ENCODE measurements around the gene NOM1.

NOM1 gene

DNA sequence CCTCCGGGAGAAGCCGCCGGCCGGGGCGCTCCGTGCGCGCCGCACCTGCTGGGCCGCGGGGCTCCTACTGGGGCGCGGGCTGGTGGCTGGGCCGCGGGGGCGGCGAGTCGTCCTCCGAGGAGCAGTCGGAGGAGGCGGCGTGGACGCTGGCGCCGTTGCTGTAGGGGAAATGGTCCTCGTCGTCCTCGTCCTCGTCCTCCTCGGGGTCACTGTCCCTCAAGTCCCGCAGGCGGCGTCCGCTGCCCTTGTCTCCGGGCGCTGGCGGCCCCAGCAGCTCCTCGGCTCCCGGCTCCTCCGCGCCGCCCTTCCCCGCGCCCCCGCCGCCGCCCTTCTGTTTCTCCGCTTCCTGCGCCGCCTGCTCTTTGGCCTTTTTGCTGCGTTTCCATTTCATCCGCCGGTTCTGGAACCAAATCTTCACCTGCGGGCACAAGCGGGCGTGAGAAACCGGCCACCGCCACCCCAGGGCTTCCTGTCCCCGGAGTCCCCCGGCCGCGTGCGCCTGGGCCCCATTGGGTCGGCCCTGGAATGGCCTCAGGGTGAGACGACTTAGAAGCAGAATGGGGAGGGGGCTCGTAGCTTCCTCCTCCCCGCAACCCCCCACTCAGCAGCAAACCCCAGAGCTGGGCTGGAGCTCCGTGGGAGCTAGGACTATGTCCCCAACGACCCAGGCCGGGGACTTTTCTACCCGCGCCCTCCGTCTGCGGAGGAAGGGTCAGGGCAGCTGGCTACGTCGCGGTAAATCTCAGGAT lies 56.1 kb downstream of the NOM1 start:
- DNase-seq (ENCODE audit: low spot score), result no peak

DNA sequence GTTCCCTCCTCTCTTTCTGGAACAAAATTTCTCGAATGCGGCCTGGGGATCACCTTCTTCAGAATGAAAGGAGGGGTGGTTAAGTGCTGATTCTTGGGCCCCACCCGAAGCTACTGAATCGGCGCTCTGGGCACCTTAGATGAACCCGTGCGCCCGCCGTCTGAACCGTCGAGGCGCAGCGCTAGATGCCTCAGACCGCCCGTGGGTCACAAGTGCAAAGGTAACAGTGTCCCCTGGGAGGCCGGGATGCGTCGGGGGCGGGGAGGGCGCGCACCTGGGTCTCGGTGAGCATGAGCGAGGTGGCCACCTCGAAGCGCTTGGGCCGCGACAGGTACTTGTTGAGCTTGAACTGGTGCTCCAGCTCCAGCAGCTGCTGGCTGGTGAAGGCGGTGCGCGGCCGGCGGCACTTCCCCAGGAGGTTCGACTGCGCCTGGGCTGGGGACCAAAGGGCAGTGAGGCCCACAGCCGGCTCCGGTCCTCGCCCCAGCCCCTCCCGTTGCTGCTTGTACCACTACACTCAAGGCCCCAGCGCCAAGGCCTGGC lies 56.8 kb downstream of the NOM1 start:
- no peak for DNase-seq (ENCODE audit: low spot score)

DNA sequence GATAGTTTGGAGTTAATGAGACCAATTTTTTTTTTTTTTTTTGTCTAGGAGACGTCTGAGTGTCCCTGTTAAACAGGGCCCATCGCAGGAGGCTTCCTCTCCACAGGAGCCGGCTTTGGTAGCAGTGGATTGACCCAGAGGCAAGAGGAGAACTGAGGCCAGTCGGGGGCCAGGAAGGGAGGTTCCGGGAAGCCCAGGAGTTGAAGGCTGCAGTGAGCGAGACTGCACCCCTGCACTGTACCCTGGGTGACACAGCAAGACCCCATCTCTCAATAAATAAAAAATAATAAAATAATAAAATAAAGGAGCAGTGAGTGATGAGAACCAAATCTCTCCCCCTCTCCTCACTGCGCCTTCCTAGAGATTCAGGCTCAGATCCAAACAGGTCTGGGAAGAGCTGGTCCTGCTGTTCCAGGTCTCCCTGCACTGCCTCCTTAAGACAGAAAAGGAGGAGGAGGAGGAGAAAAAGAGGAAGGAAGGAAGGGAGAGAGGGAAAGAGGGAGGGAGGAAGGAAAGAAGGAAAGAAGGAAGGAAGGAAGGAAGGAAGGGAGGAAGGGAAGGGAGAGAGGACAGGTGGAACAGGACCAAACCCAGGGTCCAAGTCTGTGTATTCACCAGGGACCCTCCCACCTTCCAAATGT lies 57.4 kb downstream of the NOM1 start:
- DNase-seq (ENCODE audit: low spot score), result no peak

DNA sequence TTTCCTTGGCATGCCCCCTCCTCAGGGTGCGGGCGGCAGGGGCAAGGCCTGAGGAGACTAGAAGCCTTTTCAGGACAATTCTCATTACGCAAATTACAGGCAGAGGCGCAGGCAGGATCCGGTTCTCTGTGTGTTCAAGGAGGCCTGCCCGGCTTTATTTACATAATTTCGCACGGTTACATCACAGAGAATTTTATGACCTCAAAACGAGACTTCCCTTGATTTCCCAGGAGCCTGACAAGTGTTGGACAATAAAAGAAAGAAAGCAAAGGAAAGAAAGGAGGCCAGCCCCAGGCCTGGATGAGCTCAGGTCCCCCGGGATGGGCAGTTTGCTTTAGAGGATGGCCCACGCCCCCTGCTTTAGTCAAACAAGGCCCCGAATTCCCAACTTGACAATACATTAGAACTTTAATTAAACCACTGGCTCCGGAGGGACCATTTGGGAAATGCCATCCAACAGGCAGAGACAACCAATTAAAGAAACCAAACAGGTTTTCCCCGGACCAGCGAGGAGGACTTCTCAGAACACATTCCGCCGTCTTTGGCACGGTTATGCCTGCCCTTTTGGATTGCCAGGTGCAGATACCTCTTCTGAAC lies 58.1 kb downstream of the NOM1 start:
- DNase-seq (ENCODE audit: low spot score), result no peak

DNA sequence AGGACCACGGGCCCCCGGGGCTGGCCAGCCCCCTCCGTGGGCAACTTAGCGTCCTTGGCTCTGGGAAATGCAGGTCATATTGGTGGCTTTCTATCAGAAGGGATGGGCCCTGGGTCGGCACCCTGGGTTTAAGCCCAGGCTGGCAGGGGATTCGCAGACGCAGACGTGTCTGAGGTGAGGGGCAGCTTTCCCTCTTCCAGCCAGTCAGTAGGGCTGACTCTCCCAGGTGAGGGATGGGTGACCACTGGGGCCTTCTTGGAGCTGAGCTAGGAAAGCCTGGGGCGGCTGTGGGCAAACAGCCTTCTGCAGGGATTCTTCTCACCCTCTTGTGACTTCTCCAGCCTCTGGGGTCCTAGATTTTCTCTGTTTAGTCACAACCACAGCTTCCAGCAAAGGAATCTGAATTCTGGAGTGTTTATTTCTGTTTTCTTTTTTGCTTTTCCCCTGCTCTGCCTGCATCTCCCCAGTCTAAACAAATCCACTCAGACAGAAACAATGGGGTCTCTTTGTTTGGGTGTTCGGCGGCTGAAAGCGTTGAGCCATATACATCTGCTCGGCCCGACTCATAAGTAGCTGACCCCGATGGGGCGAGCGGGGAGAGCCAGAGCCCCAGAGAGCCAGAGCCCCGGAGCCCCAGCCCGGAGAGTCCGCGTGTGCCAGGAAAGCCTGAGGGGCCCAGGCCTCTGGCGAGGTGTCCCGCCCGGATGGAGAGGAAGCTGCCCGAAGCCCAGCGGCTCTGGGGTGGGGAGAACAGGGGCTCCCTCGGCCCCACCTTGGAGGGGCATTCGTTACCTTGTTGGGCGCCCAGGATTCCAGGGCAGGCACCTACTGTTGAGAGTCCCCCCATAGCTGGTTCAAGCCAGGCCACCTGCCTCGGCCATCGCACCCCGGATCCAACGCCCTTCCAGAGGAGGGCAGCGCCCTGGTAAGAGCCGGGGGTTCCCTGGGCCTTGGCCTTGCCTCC lies 59.0 kb downstream of the NOM1 start:
- DNase-seq (ENCODE audit: low spot score), result no peak

DNA sequence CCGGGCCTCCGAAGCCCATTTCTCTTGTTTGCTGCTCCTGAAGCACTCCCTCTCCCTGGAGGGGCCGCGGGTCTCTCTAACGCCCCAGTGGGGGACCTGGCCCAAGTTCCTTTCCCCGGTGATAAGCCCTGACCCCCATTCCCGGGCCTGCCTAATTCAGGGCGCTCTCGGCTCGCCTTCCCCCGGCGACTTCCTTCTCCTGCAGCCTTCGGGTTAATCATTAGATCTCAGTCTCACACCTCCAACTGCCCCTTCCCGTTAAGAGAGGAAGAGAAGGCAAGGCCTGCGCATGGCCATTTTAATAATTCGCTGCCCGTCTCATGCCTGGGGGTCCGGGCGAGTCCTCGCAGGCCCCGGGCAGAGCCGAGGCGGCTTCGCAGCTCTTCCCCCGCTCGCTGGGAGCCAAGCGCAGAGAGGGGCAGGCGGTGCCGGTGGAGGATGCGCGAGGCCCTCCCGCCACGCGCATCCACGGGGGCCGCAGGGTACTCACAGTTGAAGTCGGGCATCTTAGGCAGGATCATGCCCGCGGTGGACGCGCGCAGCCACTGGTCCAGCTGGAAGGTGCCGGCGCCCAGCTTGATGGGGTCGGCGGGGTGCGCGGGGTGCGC lies 59.8 kb downstream of the NOM1 start:
- no peak for DNase-seq (ENCODE audit: low spot score)

DNA sequence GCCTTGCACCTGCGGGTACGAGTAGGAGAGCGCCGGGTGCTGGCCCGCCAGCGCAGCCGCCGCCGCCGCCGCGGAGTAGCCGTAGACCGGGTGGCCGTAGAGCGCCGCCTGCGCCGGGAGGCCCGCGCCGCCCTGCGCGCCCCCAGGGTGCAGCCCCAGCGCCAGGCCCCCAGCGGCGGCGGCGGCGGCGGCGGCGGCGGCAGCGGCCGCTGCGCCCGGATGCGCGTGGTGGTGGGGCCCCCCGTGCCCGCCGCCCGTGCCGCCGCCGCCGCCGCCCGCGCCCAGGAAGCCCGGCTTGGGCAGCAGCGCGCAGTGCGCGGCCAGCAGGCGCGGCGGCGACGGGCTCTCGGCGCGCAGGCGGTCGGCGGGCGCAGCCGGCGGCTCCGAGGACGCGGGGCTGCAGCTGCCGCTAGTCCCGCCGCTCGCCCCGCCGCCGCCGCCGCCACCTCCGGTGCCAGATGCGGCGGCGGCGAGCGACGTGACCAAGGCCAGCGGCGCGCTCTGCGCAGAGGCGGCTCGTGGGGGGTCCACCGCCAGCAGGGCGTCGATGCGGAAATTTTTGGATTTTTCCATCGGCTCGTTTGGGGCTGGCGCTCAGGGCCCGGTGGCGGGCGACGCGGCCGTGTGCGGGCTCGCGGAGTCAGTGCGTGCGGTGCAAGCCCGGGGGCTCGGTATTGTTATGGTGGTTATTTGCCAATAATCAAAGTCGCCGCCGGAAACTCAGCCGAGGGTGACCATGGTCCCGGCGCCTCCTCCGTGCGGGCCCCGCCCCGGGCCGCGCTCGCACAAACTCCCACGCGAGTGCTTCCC lies 60.5 kb downstream of the NOM1 start:
- no peak for DNase-seq (ENCODE audit: low spot score)

DNA sequence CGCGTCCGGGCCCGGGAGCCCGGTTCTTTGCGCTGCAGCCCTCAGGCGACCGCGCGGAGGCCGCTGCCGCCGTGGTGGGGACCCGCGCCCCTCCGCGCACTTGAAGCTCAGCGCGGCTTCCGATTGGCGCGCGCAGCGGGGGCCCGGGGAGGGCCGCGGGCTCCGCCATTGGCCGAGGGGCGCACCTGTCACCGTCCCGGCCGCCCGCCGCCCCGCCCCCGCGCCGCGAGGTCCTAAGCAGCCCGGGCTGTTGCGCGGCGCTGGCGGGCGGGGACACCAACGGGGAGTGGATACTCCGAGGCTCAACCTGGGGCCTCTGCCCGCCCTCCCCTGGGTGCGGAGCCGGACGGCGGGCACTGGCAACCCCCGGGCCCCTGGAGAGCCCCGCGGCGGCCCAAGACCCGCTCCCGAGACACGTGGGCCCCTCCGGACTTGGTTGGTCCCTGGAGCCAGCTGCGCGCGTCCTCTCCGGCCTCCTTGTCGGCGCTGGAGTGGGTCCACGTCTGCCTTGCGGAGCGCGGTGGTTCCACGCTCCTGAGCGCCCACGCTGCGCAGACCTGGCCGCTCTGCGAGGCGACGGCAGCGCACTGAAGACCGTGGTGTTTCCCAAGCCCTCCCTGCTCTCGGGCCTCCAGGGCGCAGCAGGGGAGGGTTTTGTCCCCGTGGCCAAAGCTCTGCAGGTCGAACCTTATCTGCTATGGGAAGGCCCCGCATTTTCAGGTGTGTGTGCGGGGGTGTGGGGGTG lies 61.2 kb downstream of the NOM1 start, which contains the start of gene MNX1:
Gene MNX1, minus strand, starts transcription at position 76 of the 745 bp plus-strand sequence. CDS start 313 bp downstream, outside the sequence.
- peak; percentile 28 for DNase-seq (ENCODE audit: low spot score)

DNA sequence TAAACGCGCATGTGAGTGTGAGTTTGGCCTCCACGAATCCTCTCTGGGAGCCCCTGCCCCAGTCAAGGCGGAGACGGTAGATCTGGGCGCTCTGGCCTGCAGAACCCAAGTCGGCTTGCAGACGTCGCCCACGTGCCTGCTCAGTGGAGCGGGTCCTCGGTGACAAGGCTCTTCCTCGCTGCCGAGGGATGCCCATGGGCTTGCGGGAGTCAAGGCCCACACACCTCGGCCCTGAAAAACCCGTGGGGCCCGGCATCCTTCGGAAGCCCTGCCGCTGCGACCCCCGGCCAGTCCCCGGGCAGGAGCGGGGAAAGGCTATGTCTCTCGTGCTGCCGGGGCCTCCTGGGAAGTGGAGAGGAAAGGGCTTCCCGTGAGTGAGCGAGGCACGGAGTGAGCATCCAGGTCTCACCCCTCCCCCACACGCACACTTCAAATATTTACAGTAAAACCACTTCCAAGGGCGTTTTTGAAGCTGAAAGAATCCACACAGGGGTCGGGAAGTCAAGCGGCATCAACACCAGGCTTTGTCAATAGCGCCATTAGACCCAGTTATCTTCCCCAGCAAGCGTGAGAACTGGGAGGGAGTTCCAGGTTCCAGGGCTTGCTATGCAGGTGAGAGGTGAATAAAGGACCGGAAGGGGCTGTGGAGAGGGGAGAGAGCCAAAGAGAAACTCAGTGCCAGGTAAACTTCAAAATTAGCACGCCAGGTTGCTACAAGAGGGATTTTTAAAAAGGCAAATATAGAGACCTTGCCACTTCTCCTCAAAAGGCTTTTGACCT lies 62.0 kb downstream of the NOM1 start:
- no peak for DNase-seq (ENCODE audit: low spot score)

DNA sequence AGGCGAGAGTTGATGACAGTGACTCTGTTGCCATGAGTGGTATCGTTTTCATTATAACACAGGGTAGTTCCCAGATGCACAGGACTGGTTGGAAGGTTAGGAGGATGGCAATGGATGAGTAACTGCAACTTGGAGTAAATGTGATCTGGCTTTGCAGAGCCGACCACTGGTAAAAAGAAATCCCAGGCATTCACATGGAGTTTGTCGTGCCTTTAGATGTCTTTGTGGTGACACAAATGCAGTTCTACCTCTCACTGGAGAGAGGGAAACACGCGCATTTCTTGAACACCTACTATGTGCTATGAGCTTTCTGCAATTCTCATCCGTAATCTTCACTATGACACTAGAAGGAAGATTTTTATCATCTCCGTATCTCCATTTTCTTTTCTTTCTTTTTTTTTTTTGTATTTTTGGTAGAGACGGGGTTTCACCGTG lies 62.6 kb downstream of the NOM1 start:
- DNase-seq (ENCODE audit: low spot score), result no peak

DNA sequence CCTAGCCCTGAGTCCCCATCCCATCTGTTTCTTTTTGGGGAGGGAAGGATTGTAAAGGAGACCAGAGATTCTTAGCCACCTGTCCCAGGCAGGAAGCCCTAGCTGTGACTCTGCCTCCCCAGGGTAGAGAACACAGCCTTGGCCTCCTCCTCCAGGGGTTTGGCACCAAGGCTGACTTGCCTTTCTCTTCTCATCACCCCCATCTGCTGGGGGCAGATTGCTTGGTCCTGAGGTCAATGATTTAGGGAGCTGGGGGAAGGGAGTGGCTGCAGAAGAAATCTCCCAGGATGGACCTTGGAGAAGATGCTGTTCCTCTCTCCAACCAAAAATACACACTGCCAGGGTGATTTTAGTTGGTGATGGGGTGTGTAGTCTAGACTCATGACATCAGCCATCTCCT lies 63.6 kb downstream of the NOM1 start:
- no peak for DNase-seq (ENCODE audit: low spot score)

DNA sequence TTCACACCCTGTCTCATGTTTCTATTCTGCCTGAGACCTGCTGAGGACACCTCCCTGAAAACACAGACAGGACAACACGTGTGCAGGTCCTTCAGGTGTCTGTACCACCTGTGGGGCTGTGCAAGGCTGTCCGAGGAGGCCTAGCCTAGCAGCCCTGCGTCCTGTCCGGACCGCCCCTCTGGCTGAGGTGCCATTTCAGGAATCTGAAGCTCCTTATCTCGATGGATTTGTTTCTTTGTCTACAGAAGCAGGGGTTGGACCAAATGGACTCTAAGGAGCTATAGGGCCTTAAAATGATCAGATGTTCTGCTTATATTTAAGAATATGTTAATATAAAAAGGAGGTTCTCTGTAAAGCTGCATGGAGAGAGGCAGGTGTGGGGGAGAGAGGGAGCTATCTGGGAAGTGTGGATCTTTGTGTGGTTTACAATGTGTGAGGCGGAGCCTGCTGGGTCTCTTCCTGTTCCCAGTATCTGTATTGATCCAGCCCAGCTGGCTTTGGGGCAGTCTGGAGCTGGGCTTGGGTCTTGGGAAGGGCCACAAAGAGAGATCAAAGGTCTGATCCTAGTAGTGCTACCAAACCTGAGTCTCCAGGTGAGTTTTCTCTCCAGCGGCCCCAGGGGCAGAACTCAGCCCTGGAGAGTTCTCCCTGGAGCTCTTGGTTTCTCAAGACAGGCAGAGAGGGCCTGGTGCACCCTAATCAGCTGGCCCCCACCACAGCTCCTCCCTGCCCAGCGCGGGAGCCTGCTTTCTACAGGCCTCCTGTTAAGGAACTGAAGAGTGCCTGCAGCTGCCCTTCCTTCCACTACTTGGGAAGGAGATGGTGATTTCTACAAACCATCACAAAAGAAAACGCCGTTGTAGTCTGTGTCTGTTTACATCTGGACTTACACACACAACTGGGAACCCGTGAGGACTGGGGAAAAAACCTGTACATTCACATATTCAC lies 64.4 kb downstream of the NOM1 start:
- DNase-seq (ENCODE audit: low spot score), result no peak

DNA sequence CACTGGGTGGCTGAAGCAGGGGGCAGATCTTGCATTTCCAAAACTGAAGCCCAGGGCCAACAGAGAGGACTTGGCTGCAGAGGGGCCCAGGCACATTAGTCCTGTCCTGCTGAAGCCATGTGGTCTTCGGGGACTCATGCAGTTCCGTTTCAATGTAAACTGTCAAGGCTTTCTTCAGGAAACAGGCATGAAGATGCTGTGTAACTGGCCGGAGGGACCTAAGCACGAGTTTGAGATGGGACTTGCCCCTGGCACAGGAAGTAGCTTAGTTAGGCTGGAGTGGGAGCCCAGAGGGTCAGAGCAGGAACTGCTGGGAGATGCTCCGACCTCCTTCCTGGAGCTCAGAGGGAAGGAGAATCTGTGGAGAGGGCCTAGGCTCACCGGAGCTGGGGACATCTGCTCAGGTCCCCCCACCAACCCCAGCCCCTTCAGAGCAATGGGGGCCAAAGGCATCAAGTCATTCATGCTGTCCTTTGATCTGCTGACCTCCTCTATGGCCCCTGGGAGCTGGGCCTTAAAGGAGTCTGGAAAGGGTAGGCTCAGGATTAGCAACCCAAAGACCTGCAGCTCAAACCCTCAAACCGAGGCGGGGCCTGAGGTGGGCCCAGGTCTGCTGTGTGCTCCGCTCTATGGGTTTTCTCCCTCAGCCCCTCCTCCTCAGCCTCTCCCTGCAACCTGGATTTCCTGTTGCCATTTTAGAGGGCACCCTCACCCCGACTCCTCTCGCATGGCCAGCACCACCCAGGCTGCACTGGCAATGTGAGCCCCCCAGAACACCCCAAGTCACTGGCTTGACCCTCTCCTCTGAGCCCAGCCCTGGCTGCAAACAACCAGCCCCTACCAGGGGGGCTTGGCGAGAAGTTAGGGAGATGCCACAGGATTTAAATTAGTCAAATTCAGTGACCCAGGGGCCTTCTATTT lies 65.4 kb downstream of the NOM1 start:
- DNase-seq (ENCODE audit: low spot score), result no peak

DNA sequence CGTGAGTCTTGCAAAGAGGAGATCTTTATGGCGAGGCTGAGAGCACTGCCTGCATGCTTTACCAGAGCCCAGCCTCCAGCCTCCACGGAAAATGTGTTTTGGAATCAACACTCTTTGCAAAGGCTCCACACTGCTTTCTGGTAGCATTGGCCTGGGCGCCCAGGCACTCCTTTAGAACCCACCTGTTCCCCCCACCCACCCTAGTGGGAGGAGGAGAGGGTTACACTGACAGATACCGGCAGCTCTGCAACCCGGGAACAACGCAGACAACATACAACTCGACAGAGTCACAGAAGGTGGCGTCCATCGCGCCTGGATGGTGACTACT lies 66.5 kb downstream of the NOM1 start:
- no peak for DNase-seq (ENCODE audit: low spot score)

DNA sequence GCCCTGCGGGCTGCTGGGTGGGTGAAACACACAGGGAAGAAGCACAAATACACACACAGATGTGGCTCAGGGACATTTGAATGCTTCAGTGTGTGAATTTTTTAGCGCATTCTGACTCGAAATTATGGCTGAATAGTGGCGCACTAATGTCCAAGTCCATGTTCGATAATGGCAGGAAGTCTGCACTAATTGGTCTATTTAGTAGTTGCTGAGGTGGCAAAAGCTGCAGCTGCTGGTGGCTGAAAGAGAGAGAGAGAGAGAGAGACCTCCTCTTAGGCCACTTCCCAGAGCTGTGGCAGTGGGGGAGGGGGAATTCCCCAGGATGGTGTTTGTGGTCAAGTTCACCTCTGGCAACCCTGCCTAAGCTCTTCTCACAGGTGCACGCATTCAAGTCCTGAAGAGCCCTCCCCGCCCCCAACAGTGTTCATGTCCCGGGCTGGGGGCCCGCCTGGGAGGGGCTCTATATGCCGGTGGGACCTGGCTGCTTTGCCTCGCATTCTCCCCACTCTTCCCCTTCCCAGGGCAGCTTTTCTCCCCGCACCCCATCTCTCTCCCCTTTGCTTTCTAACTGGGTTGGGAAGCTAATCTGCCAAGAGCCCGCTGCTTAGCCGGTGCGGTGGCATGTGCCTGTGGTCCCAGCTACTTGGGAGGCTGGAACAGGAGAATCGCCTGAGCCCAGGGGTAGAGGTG lies 67.0 kb downstream of the NOM1 start:
- DNase-seq (ENCODE audit: low spot score), result no peak

DNA sequence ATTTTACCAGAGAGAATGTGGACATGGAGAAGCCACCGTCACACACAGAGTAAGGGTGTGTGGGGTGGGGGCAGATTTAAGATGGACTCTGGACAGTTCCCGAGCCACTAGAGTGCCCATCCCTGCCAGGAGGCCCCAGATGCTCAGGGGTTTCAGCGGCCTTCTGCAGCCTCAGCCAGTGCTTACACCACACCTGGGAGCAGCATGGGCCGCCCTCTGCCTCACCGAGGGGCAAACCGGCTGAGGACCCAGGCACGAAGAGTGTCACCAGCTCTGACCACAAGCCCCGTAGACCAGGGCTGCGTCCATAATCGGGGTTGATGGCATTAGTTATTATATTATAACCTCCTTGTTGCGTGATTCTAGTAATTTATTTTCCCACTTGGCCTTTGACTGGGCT lies 67.6 kb downstream of the NOM1 start:
- DNase-seq (ENCODE audit: low spot score), result no peak

All from CD4-positive, alpha-beta T cell treated with Interleukin-2 at 100 ng/mL for 4 hours (primary cell).